ENCODE data around the gene GRIK5. TPM values are rescaled to one million over a fixed set of nuclear protein-coding genes. Genes with fewer than 3 reads are reported as not detected.

GRIK5 gene
- total and polyA plus RNA-seq, 2 of the 8 experiments (the other 6 are each of a cell fraction or from before 2014, with no cell fraction given): 17.8 to 42.9 TPM

DNA sequence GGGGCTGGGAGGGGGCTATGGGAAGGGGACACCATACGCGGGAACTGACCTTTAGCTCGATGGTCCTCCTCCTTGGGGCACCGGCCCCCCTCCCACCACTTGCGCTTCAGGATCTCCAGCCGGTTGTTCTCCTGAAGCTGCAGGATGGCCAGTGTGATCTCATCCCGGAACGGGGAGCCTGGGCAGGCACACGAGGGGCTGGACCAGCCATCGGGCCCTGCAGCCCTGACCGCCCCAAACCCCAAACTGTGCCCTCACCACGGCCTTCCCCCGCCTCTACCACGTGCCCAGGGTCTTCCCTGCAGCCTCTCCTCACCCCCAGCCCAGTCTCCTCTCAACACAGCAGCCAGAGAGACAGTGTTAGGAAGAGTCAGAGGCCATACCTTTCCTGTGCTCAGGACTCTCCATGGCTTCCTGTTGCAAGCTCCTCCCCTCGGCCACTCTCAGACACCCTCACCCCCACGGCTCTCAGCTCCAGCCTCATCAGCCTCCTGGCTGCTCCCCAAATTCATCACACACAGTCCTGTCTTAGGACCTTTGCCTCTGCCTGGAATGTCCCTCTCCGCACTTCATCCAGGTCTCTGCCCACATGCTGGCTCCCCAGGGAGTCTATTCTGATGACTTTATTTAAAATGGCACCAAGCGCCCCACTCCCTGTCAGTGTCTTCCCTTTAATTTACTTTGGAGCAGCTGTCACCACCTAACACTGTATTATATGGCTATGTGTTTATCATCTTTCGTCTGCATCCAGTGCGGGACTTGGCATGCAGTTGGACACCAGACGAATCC lies 66.3 kb downstream of the GRIK5 start:
- Histone ChIP-seq H3K27ac (ENCODE audit: low read depth, low read length) (no peak overlapping the region; the same call in 1 of the 2 replicates), H2BK15ac (ENCODE audit: low read length) (0 out of 2 replicates have a peak overlapping the region, but pooled peaks have one; percentile 1), H3K56ac (replicated peaks; ENCODE audit: insufficient read length, low read depth, low read length) (no peak overlapping the region), H3K79me2 (ENCODE audit: control insufficient read depth in 1 of 2, insufficient read depth in 2 of 2, low read length in 2 of 2) (no peaks in the 10 kb centered on the region), H2BK120ac (replicated peaks; ENCODE audit: low read depth, low read length) (no peak overlapping the region), H2AK5ac (ENCODE audit: low read depth, low read length) (no peak overlapping the region), H3K23ac (ENCODE audit: insufficient read length) (no peak overlapping the region), H3K36me3 (ENCODE audit: control insufficient read depth in 2 of 4, insufficient read depth in 4 of 4, low read length in 3 of 4) (peaks cover 0 to 6% (median 4%) of the 10 kb centered on the region in 4 experiments; a peak in 4 of 8 replicates), H2BK20ac (ENCODE audit: low read length) (no peak overlapping the region), H3K18ac (ENCODE audit: extremely low read depth, low read length) (no peak overlapping the region), H3K4me1 (replicated peaks in 1 of 4; ENCODE audit: control insufficient read depth in 3 of 4, insufficient read depth in 4 of 4, low read length in 3 of 4) (peaks cover 0 to 13% (median 1%) of the 10 kb centered on the region in 4 experiments; a peak in 2 of 7 replicates), H4K8ac (ENCODE audit: extremely low read depth, insufficient read depth, low read length) (no peak overlapping the region), H3K9ac (replicated peaks in 1 of 4; ENCODE audit: extremely low read depth in 1 of 4, low read depth in 3 of 4, low read length in 3 of 4) (no peak overlapping the region), H2AFZ (ENCODE audit: low read length) (no peak overlapping the region), H3K23me2 (ENCODE audit: low read depth, low read length) (peaks cover 3% of the 10 kb centered on the region; the same call in 1 of the 2 replicates), H4K91ac (replicated peaks; ENCODE audit: insufficient read length, low read length) (no peak overlapping the region), H3K9me3 (ENCODE audit: insufficient read depth in 2 of 2, low read depth in 1 of 2, low read length in 1 of 2) (no peaks in the 10 kb centered on the region), H3K4me2 (ENCODE audit: insufficient read depth in 1 of 2, low read depth in 2 of 2, low read length in 2 of 2) (no peak overlapping the region), H2BK12ac (ENCODE audit: low read depth, low read length) (no peak overlapping the region), H3K4me3 (ENCODE audit: extremely low read depth in 1 of 4, insufficient read depth in 2 of 4, low read depth in 3 of 4, low read length in 4 of 4) (no peak overlapping the region), H4K20me1 (replicated peaks in 1 of 2; ENCODE audit: control insufficient read depth in 1 of 2, insufficient read depth in 2 of 2, low read length in 2 of 2) (peaks cover 5 to 7% of the 10 kb centered on the region in 2 experiments), H3K14ac (ENCODE audit: insufficient read length) (no peak overlapping the region), H4K5ac (ENCODE audit: insufficient read length, low read depth, low read length) (no peak overlapping the region), H3K79me1 (ENCODE audit: low read depth, low read length) (no peaks in the 10 kb centered on the region), H3K27me3 (replicated peaks in 1 of 4; ENCODE audit: control insufficient read depth in 3 of 4, extremely low read depth in 1 of 4, insufficient read depth in 3 of 4, low read length in 3 of 4) (peaks cover 3 to 21% (median 17%) of the 10 kb centered on the region in 4 experiments), H3K4ac (replicated peaks; ENCODE audit: insufficient read length, low read depth, low read length) (no peak overlapping the region), H2BK5ac (ENCODE audit: low read depth, low read length) (no peak overlapping the region)
- DNase-seq (ENCODE audit: low read depth in 1 of 2, low spot score in 2 of 2) (no peak), FAIRE-seq (no peak)
- POLR2A ChIA-PET (ENCODE audit: partially characterized antibody): interaction anchor here (0.6 to 1.0 kb wide), 3 partner anchors 12 to 105 kb away, joined by 3 read pairs; no protein-coding TSS in a partner anchor
- CTCF ChIA-PET (ENCODE audit: partially characterized antibody): interaction anchor here (1.2 to 2.3 kb wide), 2 partner anchors 20 to 31 kb away, joined by 3 to 9 read pairs; no protein-coding TSS in a partner anchor
- 89% methylated on average over 11 of the region's 21 CpGs; no CpG with 5 or more reads in 1 of the 2 experiments for WGBS, 2 experiments (ENCODE audit: extremely low coverage in 1 of 2, insufficient coverage in 1 of 2, insufficient read length in 1 of 2, insufficient replicate concordance in 2 of 2, low coverage in 1 of 2, low lambda C conversion rate in 2 of 2, missing lambda C conversion rate in 1 of 2)
- no peak for TF ChIP-seq ZNF274 (IDR thresholded peaks at IDR 0.05; ENCODE audit: borderline replicate concordance, extremely low read depth, low read length)
- TF ChIP-seq TCF12 (IDR thresholded peaks at IDR 0.05; ENCODE audit: low read depth, low read length): no peak
- no peak for TF ChIP-seq TAF7 (optimal IDR thresholded peaks at IDR 0.05; ENCODE audit: borderline replicate concordance, low read depth, low read length)
- no peak for TF ChIP-seq RFX5 (IDR thresholded peaks at IDR 0.05; ENCODE audit: borderline replicate concordance, low read depth, low read length)
- TF ChIP-seq EP300 (IDR thresholded peaks at IDR 0.05; ENCODE audit: borderline replicate concordance in 1 of 2, low read depth in 2 of 2, low read length in 2 of 2): no peak
- no peak for TF ChIP-seq RNF2 (IDR thresholded peaks at IDR 0.05; ENCODE audit: borderline replicate concordance, low read depth, low read length, missing control alignments, poor library complexity, severe bottlenecking)
